HCT116 (cell line): ENCODE results near the gene ST3GAL5. TPM values are rescaled to one million over a fixed set of nuclear protein-coding genes. Genes with fewer than 3 reads are reported as not detected.

Source experiments
- ATAC-seq: fragments of 200-7000 bp; cut with Tn5 transposase; 2 replicates; pipeline ENCODE4 v1.9.1; 2020; ENCODE audit warnings: mild to moderate bottlenecking, moderate library complexity
- BruUV-seq: library from RNA; stranded (reverse); fragments of 400-500 nt; replicated peaks from 2 replicates; lab custom pipeline; 2021; lab: Mats Ljungman, UMichigan
- CTCF ChIA-PET: fragments of 300-600 bp; sonication (Branson Sonifier 250); formaldehyde crosslinking; loops from one replicate; lab custom pipeline; 2021; ENCODE audit warnings: antibody characterized with exemption; lab: Charles Lee
- POLR2A ChIA-PET: fragments of 300-600, 350-600 bp; sonication (Branson Sonifier 250); formaldehyde crosslinking; loops from one replicate; lab custom pipeline; 2021; ENCODE audit warnings: antibody characterized with exemption; lab: Charles Lee
- RAD21 ChIA-PET, 2 experiments: fragments of 300-600 bp; sonication (Branson Sonifier 250); formaldehyde crosslinking; loops; one replicate each; lab custom pipeline; 2023; ENCODE audit warnings: low total read pairs in 2 of 2; ENCODE audit not compliant: uncharacterized antibody in 2 of 2, unreplicated experiment in 2 of 2, low non-redundant PET in 1 of 2; lab: Charles Lee
- DNase-seq: peaks from one replicate; pipeline ENCODE4 v3.0.0-alpha.2; 2010; ENCODE audit warnings: low read depth, low spot score
- H2AFZ ChIP-seq: fragments of 200-600 bp; shearing (Covaris generic), sonication (generic); 2 replicates; pipeline ENCODE4 v1.6.1; 2017; ENCODE audit warnings: low read depth, mixed run types, mixed read lengths, antibody characterized with exemption, low read length; ENCODE audit not compliant: poor library complexity, severe bottlenecking
- H3K27ac ChIP-seq: 2 replicates; pipeline ENCODE4 v1.5.1; 2012; ENCODE audit warnings: low read depth, low read length
- H3K27me3 ChIP-seq: fragments of 200-600 bp; sonication (generic); 2 replicates; pipeline ENCODE4 v1.6.1; 2016; ENCODE audit warnings: mixed run types, low read length, mixed read lengths; ENCODE audit not compliant: insufficient read depth
- H3K36me3 ChIP-seq, 2 experiments: fragments of 200-500 bp in 1 of 2; fragments of 200-600 bp in 1 of 2; sonication (Bioruptor generic) in 1 of 2; sonication (generic) in 1 of 2; 2 replicates each; pipeline versions ENCODE4 v1.5.1 to v1.6.1; 2014 to 2016; ENCODE audit warnings: low read length in 2 of 2, inconsistent platforms in 1 of 2, mixed read lengths in 1 of 2, mixed run types in 1 of 2; ENCODE audit not compliant: insufficient read depth in 2 of 2, control insufficient read depth in 1 of 2
- H3K4me1 ChIP-seq, 2 experiments: fragments of 200-600 bp in 1 of 2; sonication (generic) in 1 of 2; 2 replicates each; pipeline versions ENCODE4 v1.5.1 to v1.6.1; 2012 to 2017; ENCODE audit warnings: low read length in 2 of 2, inconsistent platforms in 1 of 2, mild to moderate bottlenecking in 1 of 2, mixed read lengths in 1 of 2, mixed run types in 1 of 2, moderate library complexity in 1 of 2; ENCODE audit not compliant: insufficient read depth in 2 of 2, control insufficient read depth in 1 of 2
- H3K4me2 ChIP-seq: fragments of 200-600 bp; sonication (generic); 2 replicates; pipeline ENCODE4 v1.6.1; 2017; ENCODE audit warnings: mixed run types, low read length, mixed read lengths
- H3K4me3 ChIP-seq, 2 experiments: fragments of 200-600 bp in 1 of 2; sonication (generic) in 1 of 2; replicated peaks in 1 of 2; 2 replicates each; pipeline ENCODE4 v1.5.1; 2011 to 2016; ENCODE audit warnings: low read length in 2 of 2, control low read depth in 1 of 2, low read depth in 1 of 2, mild to moderate bottlenecking in 1 of 2, mixed read lengths in 1 of 2, mixed run types in 1 of 2
- H3K79me2 ChIP-seq: fragments of 200-600 bp; sonication (generic); 2 replicates; pipeline ENCODE4 v1.6.1; 2017; ENCODE audit warnings: mild to moderate bottlenecking, mixed run types, low read length, moderate library complexity, mixed read lengths; ENCODE audit not compliant: insufficient read depth
- H3K9ac ChIP-seq: fragments of 200-600 bp; sonication (generic); 2 replicates; pipeline ENCODE4 v1.6.1; 2016; ENCODE audit warnings: low read length, mixed read lengths
- H3K9me2 ChIP-seq: fragments of 200-600 bp; sonication (generic), shearing (Covaris generic); 2 replicates; pipeline ENCODE4 v1.6.1; 2017; ENCODE audit warnings: mixed run types, mild to moderate bottlenecking, moderate library complexity; ENCODE audit not compliant: insufficient read depth
- H3K9me3 ChIP-seq, 2 experiments: fragments of 200-500 bp in 1 of 2; fragments of 200-600 bp in 1 of 2; sonication (Bioruptor generic) in 1 of 2; sonication (generic) in 1 of 2; 2 replicates each; pipeline ENCODE4 v1.6.1; 2014 to 2017; ENCODE audit warnings: low read length in 2 of 2, mixed read lengths in 2 of 2, inconsistent platforms in 1 of 2, low read depth in 1 of 2, mild to moderate bottlenecking in 1 of 2, mixed run types in 1 of 2, moderate library complexity in 1 of 2; ENCODE audit not compliant: control insufficient read depth in 1 of 2, insufficient read depth in 1 of 2
- H4K20me1 ChIP-seq: fragments of 200-600 bp; sonication (generic), shearing (Covaris generic); 2 replicates; pipeline ENCODE4 v1.6.1; 2017; ENCODE audit warnings: mixed run types, mild to moderate bottlenecking, moderate library complexity; ENCODE audit not compliant: insufficient read depth
- CEBPB ChIP-seq: IDR thresholded peaks from 2 replicates; pipeline ENCODE4 v1.6.1; 2012; ENCODE audit warnings: low read depth
- EGR1 ChIP-seq: IDR thresholded peaks from 2 replicates; pipeline ENCODE4 v1.6.1; 2012; ENCODE audit warnings: low read depth
- ELF1 ChIP-seq: IDR thresholded peaks from 2 replicates; pipeline ENCODE4 v1.6.1; 2012; ENCODE audit warnings: low read depth, borderline replicate concordance
- EZH2phosphoT487 ChIP-seq: fragments of 200-600 bp; IDR thresholded peaks from 2 replicates; pipeline ENCODE4 v1.6.1; 2018; ENCODE audit warnings: antibody characterized with exemption, borderline replicate concordance
- JUND ChIP-seq: IDR thresholded peaks from 2 replicates; pipeline ENCODE4 v1.6.1; 2012
- RAD21 ChIP-seq: IDR thresholded peaks from 2 replicates; pipeline ENCODE4 v1.6.1; 2012; ENCODE audit warnings: low read depth, mild to moderate bottlenecking
- REST ChIP-seq: IDR thresholded peaks from 2 replicates; pipeline ENCODE4 v1.6.1; 2012; ENCODE audit warnings: low read depth
- SIN3A ChIP-seq: IDR thresholded peaks from 2 replicates; pipeline ENCODE4 v1.6.1; 2012; ENCODE audit warnings: low read depth
- SP1 ChIP-seq: IDR thresholded peaks from 2 replicates; pipeline ENCODE4 v1.6.1; 2012; ENCODE audit warnings: low read depth
- SRF ChIP-seq: IDR thresholded peaks from 2 replicates; pipeline ENCODE4 v1.6.1; 2012; ENCODE audit warnings: low read depth
- YY1 ChIP-seq: IDR thresholded peaks from 2 replicates; pipeline ENCODE4 v1.6.1; 2011; ENCODE audit warnings: low read length, low read depth, moderate library complexity, mild to moderate bottlenecking; ENCODE audit not compliant: insufficient replicate concordance; ENCODE audit errors: extremely low read depth
- ZFX ChIP-seq: fragments of 450-650 bp; IDR thresholded peaks from 2 replicates; pipeline ENCODE4 v1.6.1; 2017
- ZNF274 ChIP-seq: fragments of 200-500 bp; sonication (Bioruptor generic); IDR thresholded peaks from 2 replicates; pipeline ENCODE4 v1.6.1; 2014; ENCODE audit warnings: mild to moderate bottlenecking, low read depth, low read length, inconsistent platforms
- intact Hi-C: fragments of 100-400 bp; cut with micrococcal nuclease; formaldehyde crosslinking; loops from 2 replicates; pipeline ENCODE4 v1.10.0; 2022
- total RNA-seq: library from RNA; stranded (reverse); gene quantifications from one replicate; pipeline ENCODE4 v1.2.1, GENCODE V29; 2021; ENCODE audit not compliant: unreplicated experiment

The ST3GAL5 gene
- total RNA-seq, 1 experiment from 2014 or later = 14.8 TPM

- no peak for TF ChIP-seq REST
- no peak for TF ChIP-seq RAD21
- TF ChIP-seq SRF = no peak
- TF ChIP-seq CEBPB = no peak
- no peak for TF ChIP-seq SP1
- TF ChIP-seq YY1 = no peak
- TF ChIP-seq JUND = no peak
- no peak for TF ChIP-seq ZFX
Observed at GRCh38 chr2:85794038-85794441, 94.8 kb downstream of the ST3GAL5 start (continued).

- no TSS peak for BruUV-seq
- POLR2A ChIA-PET = no interaction called here
Observed at GRCh38 chr2:85793584-85793983, 95.2 kb downstream of the ST3GAL5 start.

More at GRCh38 chr2:85793584-85793983, 95.2 kb downstream of the ST3GAL5 start:
- no peaks in the 10 kb centered on the region for H3K36me3 ChIP-seq
- peaks cover 8 to 10% of the 10 kb centered on the region in 2 experiments for H3K4me1 ChIP-seq
- no peaks in the 10 kb centered on the region for H4K20me1 ChIP-seq
- no peak overlapping the region for H2AFZ ChIP-seq
- no peaks in the 10 kb centered on the region for H3K79me2 ChIP-seq
- H3K4me3 ChIP-seq = no peak overlapping the region
- no peak overlapping the region for H3K4me2 ChIP-seq
- intact Hi-C loops = no loop called here
- no peak for ATAC-seq
- H3K9me2 ChIP-seq = no peaks in the 10 kb centered on the region
- TF ChIP-seq EGR1 (no peak), REST (no peak), YY1 (no peak), ZFX (no peak), RAD21 (no peak), SIN3A (no peak), EZH2phosphoT487 (no peak), ZNF274 (no peak), ELF1 (no peak)
- no peaks in the 10 kb centered on the region for H3K9me3 ChIP-seq
- CTCF ChIA-PET = no interaction called here
- RAD21 ChIA-PET = no interaction called here
- no peak overlapping the region for H3K9ac ChIP-seq
- H3K27me3 ChIP-seq = peaks cover 4% of the 10 kb centered on the region; the same call in 1 of the 2 replicates
- H3K27ac ChIP-seq = no peak overlapping the region
- no peak for DNase-seq
